ENCODE results near the gene M6PR.
"Not testable (repeated sequence)": the region's sequence is repeated elsewhere in the genome, so short reads cannot be mapped to it uniquely, and the experiment has no call there.

The M6PR gene

GRCh38 chr12:8950702-8951478 is 1.4 kb upstream of the M6PR start:
- DNase-seq, result peak; percentile 50

DNA sequence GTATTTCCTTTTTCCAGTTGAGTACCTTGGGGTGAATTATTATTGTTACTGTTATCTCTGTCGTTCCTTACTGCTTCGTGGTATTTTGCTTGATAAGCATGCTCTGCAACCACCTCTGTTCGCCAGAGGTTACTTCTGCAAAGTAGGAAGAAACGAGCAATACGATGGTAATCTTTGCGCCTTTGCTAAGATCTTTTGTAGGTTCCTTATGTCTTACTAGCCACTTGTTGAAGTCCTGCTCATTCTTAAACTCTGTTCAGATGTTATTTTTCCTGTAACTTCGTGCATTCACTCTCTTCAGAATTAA is 729 bp upstream of the M6PR start:
- no peak for DNase-seq

- peak; percentile 79 for DNase-seq
These were observed 624 bp downstream of the M6PR start for GRCh38 chr12:8948701-8949341.

DNA sequence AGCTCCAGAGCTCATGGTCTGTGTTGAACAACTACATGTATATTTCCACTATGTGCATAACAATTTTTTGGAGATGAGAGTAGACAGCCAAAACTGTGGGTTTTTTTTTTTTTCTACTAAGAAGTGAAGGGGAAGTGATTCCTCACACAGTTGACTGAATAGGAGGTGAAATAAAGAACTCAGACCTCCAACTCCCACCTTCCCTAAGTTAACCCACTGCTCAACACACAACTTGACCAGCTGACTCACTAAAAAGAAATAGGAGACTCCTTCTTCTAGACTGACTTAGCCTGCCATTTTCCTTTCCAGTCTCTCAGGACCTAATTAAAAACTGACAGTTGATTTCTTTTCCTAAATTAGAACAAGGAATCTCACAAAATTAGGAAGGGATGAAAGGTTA is 1.7 kb downstream of the M6PR start:
- DNase-seq, result peak; percentile 74

- DNase-seq, result peak; percentile 2
These were observed 2.7 kb downstream of the M6PR start for GRCh38 chr12:8946733-8947132.

- DNase-seq, result no peak
These were observed 5.8 kb downstream of the M6PR start for GRCh38 chr12:8943565-8944186.

DNA sequence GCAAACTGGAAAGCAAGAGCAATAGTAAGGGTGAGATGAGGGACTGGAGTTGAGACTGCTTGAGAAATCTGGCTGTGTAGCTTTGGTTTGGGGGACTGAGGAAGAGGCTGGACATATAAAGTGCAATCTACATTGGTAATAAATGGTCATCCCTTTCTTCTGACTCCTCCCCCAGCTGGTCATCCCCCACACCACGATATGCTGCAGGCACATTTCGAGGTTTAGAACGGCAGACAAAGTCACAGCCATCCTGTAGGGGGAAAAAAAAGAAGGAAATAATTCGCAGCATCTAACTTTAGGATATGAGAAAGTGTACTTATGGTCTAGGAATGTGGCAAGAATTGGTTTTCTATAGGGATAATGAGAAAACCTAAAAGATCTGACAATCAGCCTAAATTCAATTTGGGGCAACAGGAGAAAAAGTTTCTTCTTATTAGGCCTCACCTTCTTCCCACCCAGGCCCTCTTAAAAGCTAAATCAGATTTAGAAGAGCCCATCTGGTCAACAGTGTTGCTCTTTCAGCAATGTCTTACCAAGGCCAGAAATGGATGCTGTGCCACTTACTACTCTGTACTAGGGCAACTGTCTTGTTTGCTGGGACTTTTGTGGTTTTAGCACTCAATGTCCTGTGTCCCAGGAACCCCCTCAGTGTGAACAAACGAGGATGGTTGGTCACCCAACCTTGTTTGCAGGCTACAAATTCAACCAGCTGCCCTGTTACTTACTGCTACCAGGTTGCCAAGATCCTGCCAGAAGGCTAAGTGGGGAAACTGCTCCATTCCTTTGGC is 7.6 kb downstream of the M6PR start:
- DNase-seq, result no peak

DNA sequence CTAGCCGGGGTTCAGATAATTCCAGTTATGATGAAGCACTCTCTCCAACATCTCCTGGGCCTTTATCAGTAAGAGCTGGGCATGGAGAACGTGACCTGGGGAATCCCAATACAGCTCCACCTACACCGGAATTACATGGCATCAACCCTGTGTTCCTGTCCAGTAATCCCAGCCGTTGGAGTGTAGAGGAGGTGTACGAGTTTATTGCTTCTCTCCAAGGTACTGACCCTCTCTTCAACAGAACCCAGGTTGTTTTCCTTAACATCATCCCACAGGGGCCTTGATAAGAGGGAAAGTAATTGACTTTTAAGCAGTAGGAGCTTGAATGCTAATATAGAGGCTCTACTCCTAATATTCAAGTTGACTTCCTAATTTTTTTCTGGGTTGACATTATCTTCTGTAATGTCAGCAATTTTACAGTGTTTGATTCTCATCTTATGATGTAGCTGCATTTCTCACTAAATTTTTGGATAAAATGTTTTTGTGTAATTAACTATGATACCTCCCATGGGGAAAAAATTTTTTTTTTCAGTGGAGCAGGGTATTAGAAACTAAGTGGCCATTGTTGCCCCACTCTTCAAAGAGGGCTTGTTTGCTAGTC is 11.5 kb downstream of the M6PR start:
- DNase-seq, result not testable (repeated sequence)

GRCh38 chr12:8936735-8937134 is 12.7 kb downstream of the M6PR start:
- no peak for DNase-seq

GRCh38 chr12:8934080-8934479 is 15.4 kb downstream of the M6PR start:
- DNase-seq, result not testable (repeated sequence)

- DNase-seq, result not testable (repeated sequence)
These were observed 17.0 kb downstream of the M6PR start for GRCh38 chr12:8932464-8932863.

DNA sequence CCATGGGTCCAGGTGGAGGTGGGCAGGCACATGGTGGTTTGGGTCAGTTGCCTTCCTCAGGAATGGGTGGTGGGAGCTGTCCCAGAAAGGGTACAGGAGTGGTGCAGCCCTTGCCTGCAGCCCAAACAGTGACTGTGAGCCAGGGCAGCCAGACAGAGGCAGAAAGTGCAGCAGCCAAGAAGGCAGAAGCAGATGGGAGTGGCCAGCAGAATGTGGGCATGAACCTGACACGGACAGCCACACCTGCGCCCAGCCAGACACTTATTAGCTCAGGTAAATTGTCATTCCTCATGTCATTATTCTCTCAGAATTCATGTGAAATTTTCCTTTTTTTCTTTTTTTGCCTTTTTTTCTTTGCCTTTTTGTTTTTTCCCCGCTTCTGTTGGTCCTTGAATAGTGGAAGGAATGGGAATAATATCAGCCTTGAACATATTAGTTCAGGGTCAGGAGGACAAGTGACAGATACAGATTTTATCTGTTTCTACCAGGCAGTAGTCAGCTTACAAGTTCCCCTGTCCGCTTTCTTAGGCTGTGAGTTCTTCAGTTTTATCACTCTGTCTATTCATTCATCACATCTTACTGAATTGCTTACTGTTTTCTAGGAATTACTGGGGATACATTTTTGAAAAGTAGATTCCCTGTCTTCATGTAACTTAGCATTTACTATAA is 18.7 kb downstream of the M6PR start:
- not testable (repeated sequence) for DNase-seq

DNA sequence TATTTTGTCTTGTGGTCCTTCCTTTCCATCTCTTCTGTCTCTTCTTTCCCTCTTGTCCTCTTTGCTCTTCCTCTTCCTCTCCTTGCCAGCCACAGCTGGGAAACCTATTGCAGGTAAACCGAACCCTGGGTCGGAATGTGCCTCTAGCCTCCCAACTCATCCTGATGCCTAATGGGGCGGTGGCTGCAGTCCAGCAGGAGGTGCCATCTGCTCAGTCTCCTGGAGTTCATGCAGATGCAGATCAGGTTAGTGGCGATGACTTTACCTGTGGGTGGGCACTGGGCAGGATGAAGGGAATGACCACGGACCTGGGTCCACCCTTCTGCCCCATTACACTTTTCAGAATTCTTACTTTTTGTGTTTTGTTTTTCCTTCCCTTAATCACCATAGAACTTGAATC is 26.9 kb downstream of the M6PR start:
- DNase-seq, result no peak

GRCh38 chr12:8919643-8920042 is 29.8 kb downstream of the M6PR start:
- DNase-seq, result not testable (repeated sequence)

DNA sequence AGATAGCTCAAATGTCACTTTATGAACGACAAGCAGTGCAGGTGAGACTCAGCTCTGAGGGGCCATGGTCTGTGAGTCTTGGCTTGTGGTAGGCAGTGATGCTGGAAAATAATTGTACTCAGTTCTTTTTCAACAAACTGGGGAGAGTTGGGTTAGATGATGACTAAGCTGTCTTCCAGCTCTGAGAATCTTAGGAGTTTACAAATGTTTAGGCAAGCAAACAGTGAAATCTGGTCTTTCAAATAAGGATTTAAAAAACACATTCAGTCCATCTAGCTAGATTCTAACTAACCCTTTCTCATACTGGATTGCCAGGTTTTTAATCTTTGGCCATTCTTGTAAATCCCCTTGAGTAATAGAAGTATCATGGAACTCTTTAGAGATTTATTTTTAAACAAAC is 31.7 kb downstream of the M6PR start:
- DNase-seq, result no peak

DNA sequence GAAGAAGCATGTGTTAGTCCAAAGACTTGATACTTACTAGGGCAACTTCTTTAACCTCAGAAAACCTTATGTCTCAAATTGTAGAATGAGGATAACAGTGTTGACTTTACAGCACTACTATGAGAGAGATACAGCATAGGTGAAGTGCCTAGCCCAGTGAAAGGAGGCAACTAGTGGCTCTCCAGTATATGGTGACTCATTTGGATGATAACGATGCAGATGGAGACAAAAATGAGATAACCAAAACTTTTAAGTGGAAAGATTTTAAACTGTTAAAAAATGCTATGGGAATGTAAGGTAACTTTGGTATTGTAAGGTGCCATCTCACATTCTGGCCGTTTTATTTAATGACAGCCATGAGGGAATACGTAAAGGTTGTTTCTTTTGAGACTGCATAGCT is 32.4 kb downstream of the M6PR start:
- DNase-seq, result no peak

DNA sequence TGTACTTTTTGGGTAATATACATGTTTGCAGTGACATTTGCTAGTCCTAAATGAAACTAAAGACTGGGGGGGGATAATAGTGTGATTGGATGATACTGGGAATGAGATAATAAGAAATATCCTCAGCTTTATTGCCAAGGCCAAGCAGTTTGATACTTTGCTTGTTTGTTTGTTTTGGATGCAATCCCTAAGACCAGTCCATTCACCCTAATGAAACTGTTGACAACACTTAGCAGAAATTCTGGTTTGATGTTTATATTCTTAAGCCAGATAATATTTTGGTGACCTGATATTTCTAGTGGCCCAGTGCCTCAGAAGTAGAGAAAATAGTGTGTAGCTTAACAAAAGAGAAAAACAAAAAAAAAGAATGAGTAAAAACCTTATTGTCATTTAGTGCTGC is 33.3 kb downstream of the M6PR start:
- no peak for DNase-seq

DNA sequence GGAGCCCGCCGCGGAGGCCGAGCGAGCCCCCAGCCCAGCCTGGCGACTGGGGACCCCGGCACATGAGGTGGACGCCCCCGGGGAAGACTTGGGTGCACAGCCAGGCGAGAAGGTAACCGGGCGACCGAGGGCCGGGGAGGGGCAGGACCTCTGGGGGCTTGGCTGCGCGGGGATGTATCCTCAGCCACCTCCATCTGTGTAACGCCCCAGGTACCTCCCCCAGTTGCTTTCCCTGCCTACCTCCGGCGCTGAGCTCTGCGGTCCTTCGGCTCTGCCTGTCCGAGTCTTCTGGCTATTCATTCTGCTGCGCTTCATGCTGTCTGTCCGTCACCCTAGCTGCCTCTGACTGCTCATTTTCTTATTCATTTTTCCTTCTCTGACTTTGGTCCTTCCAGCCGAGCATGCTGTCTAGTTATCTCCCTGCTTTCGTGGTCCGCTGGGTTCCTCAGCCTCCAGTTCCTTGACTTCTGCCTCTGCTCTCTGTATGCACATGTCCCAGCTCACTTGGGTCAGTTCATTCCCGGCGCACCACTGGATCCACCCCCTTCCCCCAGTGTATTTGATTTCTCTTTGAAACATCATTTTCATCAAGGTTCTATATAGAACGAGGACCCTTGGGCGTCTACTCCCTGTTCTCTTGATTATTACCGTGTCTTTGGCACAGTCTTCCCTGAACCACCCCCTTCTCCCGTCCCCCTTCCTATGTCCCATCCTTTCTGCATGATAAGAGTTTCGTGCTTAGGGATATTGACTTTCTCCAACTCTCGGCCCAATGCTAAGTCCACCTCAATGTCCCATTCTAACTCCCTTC is 34.5 kb downstream of the M6PR start:
- DNase-seq, result peak; percentile 35

DNA sequence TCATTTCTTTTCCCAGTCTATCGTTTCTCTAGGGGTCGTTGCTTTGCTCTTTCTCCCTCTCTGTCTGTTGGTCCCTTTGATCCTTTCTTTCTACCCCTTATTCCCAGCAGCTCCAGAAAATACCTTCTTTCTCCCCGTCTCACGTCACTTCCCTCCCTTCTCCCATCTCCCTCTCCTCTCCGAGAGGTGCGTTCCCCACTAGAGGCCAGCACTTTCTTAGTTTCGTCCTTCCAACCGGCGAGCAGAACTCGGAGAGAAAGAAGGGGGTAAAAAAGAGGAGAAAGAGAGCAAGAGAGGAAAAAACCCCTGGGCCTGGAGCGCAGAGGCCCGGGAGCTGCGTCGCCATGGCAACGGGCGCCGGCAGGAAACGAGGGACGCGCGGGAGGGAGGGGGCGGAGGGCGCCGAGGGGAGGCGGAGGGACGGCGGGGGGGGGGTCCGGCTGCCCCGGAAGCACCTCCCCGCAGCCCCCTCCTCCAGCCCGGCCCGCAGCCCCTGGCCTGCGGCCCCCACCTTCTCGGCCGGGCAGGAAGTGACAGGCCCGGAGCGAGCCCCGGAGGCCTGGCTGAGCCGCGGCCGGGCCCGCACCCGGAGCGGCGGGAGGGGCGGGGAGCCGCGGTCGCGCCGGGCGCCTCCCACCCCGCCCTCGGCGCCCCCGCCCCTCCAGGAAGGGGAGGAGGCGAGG is 35.3 kb downstream of the M6PR start, which contains the start of gene PHC1:
TSS of gene PHC1 (plus strand) at position 477 of the 683 bp plus-strand sequence. CDS start 3,169 bp downstream, outside the sequence.
- peak; percentile 60 for DNase-seq

DNA sequence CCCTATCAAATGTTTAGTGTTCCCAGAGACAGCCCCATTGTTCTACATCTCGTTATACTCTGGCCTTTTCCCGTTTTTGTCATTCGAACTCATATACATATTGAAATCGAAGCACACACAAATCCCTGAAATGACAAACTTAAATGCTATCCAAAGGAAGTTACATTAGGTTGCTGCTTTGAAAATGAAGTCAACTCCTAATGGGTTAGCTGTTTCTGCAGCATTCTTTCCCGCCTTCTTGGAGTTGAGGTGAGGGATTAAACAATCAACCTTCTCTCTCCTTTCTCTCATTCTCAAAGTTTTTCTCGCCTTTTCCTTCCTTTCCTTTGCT is 35.8 kb downstream of the M6PR start:
- no peak for DNase-seq

DNA sequence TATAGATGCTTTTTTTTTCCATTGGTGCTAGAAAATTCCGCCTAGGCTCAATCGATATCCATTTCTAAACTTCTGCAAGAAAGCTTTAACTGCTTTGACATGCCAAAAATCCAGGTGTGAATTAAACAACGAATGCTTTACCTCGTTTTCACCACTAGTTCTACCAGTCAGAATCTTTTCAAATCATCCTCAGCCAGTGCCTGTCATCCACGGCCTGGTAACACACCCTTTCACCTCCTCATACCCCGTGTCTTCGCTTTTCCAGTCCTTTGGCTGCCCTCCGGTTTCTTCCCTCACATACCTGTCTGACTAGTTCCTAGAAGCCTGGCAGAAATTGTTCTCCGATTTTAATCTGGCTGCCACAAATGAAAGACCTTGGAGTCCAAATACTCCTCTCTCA is 36.5 kb downstream of the M6PR start:
- no peak for DNase-seq

All from inflammatory macrophage treated with lipopolysaccharide for 4 hours (primary cell).